ENCODE measurements around the gene LRP11. TPM values are rescaled to one million over a fixed set of nuclear protein-coding genes. Genes with fewer than 3 reads are reported as not detected.

Gene LRP11
- total RNA-seq, 1 donor from 2014 or later, result 51.1 TPM

DNA sequence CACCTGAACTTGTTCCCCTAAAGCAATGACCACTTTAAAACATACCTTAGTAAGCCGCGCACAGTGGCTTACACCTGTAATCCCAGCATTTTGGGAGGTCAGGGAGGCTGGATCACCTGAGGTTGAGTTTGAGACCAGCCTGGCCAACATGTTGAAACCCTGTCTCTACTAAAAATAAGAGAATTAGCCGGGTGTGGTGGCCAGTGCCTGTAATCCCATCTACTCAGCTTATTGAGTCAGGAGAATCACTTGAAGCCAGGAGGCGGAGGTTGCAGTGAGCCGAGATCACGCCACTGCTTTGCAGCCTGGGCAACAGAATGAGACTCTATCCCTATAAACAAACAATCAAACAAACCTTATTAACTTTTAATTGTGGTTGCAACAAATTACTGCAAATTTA lies 35.3 kb upstream of the LRP11 start:
- TF ChIP-seq, protein P1, sequence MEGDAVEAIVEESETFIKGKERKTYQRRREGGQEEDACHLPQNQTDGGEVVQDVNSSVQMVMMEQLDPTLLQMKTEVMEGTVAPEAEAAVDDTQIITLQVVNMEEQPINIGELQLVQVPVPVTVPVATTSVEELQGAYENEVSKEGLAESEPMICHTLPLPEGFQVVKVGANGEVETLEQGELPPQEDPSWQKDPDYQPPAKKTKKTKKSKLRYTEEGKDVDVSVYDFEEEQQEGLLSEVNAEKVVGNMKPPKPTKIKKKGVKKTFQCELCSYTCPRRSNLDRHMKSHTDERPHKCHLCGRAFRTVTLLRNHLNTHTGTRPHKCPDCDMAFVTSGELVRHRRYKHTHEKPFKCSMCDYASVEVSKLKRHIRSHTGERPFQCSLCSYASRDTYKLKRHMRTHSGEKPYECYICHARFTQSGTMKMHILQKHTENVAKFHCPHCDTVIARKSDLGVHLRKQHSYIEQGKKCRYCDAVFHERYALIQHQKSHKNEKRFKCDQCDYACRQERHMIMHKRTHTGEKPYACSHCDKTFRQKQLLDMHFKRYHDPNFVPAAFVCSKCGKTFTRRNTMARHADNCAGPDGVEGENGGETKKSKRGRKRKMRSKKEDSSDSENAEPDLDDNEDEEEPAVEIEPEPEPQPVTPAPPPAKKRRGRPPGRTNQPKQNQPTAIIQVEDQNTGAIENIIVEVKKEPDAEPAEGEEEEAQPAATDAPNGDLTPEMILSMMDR (IDR thresholded peaks at IDR 0.05), result no peak
- ATAC-seq (no peak), DNase-seq (peak; percentile 21)
- Histone ChIP-seq H3K9me3 (no peaks in the 10 kb centered on the region), H3K36me3 (no peaks in the 10 kb centered on the region), H3K4me3 (no peak overlapping the region), H3K4me1 (peaks cover 30% of the 10 kb centered on the region), H3K27me3 (no peaks in the 10 kb centered on the region), H3K27ac (no peak overlapping the region)
- intact Hi-C loops (cut with DNase I), result no loop called here

DNA sequence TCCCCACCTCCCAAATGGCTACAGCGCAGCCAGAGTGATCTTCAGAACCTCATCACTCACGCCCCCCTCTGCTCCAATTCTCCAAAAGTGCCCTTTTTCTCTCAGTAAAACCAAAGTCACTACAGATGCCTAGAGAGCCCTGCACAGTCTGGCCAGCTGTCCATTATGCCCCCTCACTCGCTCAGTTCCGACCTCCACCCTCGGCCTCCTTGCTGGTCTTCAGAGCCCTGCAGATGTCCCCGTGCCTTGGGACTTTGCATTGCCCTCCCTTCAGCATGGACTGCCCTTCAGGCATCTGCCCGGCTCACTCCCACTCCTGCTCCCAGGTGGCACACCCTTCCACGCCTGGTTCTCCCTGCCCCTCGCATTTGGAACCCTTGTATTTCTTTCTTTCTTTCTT lies 34.8 kb upstream of the LRP11 start:
- ATAC-seq (no peak), DNase-seq (peak; percentile 18)
- H3K27ac ChIP-seq, result no peak overlapping the region
- H3K36me3 ChIP-seq, result no peaks in the 10 kb centered on the region
- H3K4me3 ChIP-seq, result no peak overlapping the region
- intact Hi-C loops (cut with DNase I), result no loop called here
- TF ChIP-seq, protein P1 (IDR thresholded peaks at IDR 0.05), result no peak
- peaks cover 30% of the 10 kb centered on the region for H3K4me1 ChIP-seq
- no peaks in the 10 kb centered on the region for H3K9me3 ChIP-seq
- no peaks in the 10 kb centered on the region for H3K27me3 ChIP-seq

DNA sequence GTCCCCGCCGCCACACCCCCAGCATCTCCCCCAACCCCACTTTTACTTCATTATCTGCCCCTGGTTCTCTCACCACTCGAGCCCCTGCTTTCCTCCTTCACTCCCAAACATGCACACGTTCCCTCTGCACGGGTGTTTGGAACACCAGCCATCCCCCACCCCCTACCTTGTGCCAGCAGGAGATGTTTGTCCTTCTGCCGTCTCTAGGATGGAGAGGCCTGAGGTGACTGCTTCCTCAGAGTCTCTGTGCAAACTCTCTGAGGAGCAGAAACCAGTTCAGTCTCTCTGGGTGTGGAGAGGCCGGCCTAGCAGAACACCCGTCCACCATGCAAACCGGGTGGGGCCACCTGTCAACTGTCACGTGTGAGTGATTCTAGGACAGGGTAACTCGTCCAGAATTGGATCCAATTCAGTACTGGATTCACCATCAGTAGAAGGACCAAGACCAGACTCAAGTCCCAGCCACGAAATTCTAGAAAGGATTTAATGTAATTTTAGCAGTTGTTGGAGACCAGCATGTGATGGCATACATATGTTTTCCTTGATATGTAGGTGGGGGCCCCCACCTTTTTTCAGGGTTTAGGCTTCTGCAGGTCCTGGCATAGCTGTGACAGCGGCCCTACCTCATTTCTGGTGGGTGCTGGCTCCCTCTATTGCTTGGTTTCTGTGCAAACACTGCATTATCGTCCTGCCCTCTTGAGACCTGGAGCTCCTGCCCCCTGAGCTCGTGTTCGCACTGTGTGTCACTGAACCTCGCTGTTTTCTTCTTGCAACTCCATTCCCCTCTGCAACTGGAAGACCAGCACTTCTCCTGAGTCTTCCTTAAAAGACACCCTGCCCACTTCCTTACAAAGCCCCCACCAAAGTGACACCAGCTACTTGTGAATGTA lies 33.9 kb upstream of the LRP11 start, which contains the start of gene RAET1E:
Gene RAET1E (minus strand): TSS at position 259 of the 890 bp plus-strand sequence. CDS start 7,212 bp downstream, outside the sequence.
- intact Hi-C loops (cut with DNase I), result no loop called here
- Histone ChIP-seq H3K4me1 (peaks cover 30% of the 10 kb centered on the region), H3K4me3 (peak within 1 kb of the TSS; percentile 11), H3K27ac (peak within 1 kb of the TSS; percentile 72), H3K27me3 (no peaks in the 10 kb centered on the region), H3K9me3 (no peaks in the 10 kb centered on the region), H3K36me3 (no peaks in the 10 kb centered on the region)
- ATAC-seq (peak; percentile 27), DNase-seq (peak; percentile 40)
- TF ChIP-seq, protein P1 (IDR thresholded peaks at IDR 0.05), result no peak

DNA sequence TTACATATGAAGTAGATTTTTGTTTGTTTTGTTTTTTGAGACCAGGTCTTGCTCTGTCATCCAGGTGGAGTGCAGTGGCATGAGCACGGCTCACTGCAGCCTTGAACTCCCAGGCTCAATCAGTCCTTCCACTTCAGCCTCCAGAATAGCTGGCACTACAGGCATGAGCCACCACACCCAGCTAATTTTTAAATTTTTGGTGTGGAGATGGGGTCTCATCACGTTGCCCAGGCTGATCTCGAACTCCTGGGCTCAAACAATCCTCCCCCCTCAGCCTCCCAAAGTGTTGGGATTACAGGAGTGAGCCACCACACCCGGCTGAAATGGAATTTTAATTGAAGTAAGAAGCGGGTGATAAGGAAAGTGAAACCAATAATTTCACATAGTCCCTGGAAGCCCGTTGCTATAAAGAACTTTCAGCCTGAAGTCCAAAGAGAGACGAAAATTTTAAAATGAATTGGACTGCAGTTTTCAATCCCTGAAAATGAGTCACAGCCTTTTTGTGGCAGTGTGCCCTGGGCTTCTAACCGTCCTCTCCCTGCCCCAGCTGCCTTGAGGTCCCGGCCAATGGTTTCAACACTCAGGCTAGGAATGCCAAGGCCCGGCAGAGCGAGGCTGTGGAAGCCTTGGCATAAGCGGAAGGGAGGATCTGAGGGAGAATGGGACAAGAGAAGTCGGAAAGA lies 33.0 kb upstream of the LRP11 start:
- H3K27me3 ChIP-seq, result no peaks in the 10 kb centered on the region
- H3K36me3 ChIP-seq, result no peaks in the 10 kb centered on the region
- H3K27ac ChIP-seq, result peak overlapping the region; percentile 72
- H3K9me3 ChIP-seq, result no peaks in the 10 kb centered on the region
- intact Hi-C loops (cut with DNase I), result no loop called here
- peak overlapping the region; percentile 11 for H3K4me3 ChIP-seq
- ATAC-seq, result peak; percentile 72
- TF ChIP-seq, protein P1 (IDR thresholded peaks at IDR 0.05), result no peak
- DNase-seq, result peak; percentile 76
- peaks cover 30% of the 10 kb centered on the region for H3K4me1 ChIP-seq

DNA sequence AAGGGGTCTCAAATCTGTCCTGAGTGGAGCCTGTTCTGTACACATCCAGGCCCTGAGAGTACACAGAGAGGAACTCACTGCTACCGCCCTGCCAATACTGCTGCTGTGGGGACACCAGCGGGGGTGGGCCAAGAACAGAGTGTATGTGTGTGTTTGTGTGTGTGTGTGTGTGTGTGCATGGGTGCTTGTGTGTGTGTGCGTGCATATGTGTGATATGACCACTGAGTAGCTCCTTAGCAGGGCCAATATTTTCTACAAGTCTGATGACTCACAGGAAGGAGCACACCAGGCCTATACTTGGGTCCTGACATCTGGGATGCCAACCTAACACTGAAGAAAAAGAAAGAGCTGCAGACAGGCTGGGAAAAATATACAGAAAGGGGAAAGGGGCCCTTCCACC lies 32.3 kb upstream of the LRP11 start:
- Histone ChIP-seq H3K4me3 (no peak overlapping the region), H3K36me3 (no peaks in the 10 kb centered on the region), H3K27me3 (no peaks in the 10 kb centered on the region), H3K9me3 (no peaks in the 10 kb centered on the region), H3K4me1 (peaks cover 30% of the 10 kb centered on the region), H3K27ac (peak overlapping the region; percentile 72)
- intact Hi-C loops (cut with DNase I), result no loop called here
- ATAC-seq (peak; percentile 7), DNase-seq (no peak)
- TF ChIP-seq, protein P1 (IDR thresholded peaks at IDR 0.05), result no peak
